Stimulated activated CD4-positive, alpha-beta T cell treated with anti-CD3 and anti-CD28 coated beads, Interleukin-4, amount 100 ng/mL, for 24 hours (primary cell): Measurements from ENCODE around the gene MYH7.

Experiments used
- DNase-seq: peaks from one replicate; pipeline ENCODE4 v3.0.0-alpha.2; 2020

MYH7 gene

DNA sequence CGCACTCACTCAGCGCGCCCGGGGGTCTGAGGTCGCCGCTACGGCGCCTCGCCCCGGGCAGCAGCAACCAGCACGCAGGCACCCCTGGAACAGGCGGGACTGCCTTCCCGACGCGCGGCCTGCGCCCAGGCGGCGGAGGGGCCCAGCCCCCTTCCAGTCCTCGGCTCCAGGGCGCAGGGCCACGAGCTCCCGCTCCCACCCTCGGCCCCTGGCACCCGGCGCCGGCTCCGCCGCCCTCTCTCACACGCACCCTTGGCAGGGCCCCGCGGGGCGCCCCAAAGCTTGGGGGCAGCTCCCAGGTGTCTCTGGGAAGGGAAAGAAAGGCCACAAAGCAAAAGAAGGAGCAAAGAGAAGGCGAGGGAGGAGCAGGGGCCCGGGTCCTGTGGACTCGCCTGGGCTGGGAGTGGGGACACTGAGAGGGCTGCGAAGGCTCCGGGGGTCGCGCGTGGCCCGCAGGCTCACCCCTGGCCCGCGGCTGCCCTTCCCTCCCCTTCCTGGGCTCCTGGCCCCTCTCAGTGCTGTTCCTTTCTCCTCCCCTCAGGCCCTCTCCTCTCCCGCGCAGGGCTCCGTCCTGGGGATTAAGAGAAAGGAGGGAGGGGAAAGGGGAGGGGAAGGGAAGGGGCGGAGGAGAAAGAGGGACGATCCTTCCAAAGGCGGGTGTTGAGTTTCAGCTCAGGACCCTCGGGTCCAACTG, 69.6 kb downstream of the MYH7 start:
- no peak for DNase-seq

GRCh38 chr14:23365036-23365731, 70.3 kb downstream of the MYH7 start, which contains the start of gene EFS:
Gene EFS (minus strand): TSS chr14:23365172. CDS start chr14:23365025, 147 bp downstream.
- DNase-seq, result no peak

GRCh38 chr14:23364164-23365035, 71.1 kb downstream of the MYH7 start:
- DNase-seq, result no peak
